BE2C (cell line): Measurements from ENCODE around the gene ENPP6.

Experiments
- DNase-seq: peaks from one replicate; pipeline ENCODE4 v3.0.0-alpha.2; 2020
- H3K27me3 ChIP-seq: fragments of 250-450 bp; sonication (Bioruptor Pico); 2 replicates; pipeline ENCODE4 v1.5.1; 2020; ENCODE audit warnings: mild to moderate bottlenecking
- H3K36me3 ChIP-seq: fragments of 250-450 bp; sonication (Bioruptor Pico); 2 replicates; pipeline ENCODE4 v1.5.1; 2020; ENCODE audit warnings: mild to moderate bottlenecking
- H3K4me1 ChIP-seq: fragments of 250-450 bp; sonication (Bioruptor Pico); 2 replicates; pipeline ENCODE4 v1.5.1; 2020
- H3K4me3 ChIP-seq: 2 replicates; pipeline ENCODE4 v1.5.1; 2011; ENCODE audit warnings: low read depth, low read length
- H3K9me3 ChIP-seq: fragments of 250-450 bp; sonication (Bioruptor Pico); 2 replicates; pipeline ENCODE4 v1.5.1; 2020
- CTCF ChIP-seq: IDR thresholded peaks from 2 replicates; pipeline ENCODE4 v1.5.1; 2012; ENCODE audit warnings: mild to moderate bottlenecking, low read depth, low read length

ENPP6 gene

GRCh38 chr4:184199780-184200179, 17.9 kb downstream of the ENPP6 start:
- Histone ChIP-seq H3K4me1 (no peaks in the 10 kb centered on the region), H3K36me3 (no peaks in the 10 kb centered on the region), H3K4me3 (no peak overlapping the region), H3K9me3 (no peaks in the 10 kb centered on the region), H3K27me3 (no peaks in the 10 kb centered on the region)
- no peak for DNase-seq
- no peak for TF ChIP-seq CTCF

- DNase-seq = no peak
- H3K4me3 ChIP-seq = no peak overlapping the region
- no peaks in the 10 kb centered on the region for H3K4me1 ChIP-seq
- H3K36me3 ChIP-seq = no peaks in the 10 kb centered on the region
- no peak for TF ChIP-seq CTCF
- H3K27me3 ChIP-seq = no peaks in the 10 kb centered on the region
- H3K9me3 ChIP-seq = no peaks in the 10 kb centered on the region
Observed at GRCh38 chr4:184198190-184198589, 19.5 kb downstream of the ENPP6 start.

- no peaks in the 10 kb centered on the region for H3K27me3 ChIP-seq
- H3K36me3 ChIP-seq = no peaks in the 10 kb centered on the region
- no peak overlapping the region for H3K4me3 ChIP-seq
- no peak for DNase-seq
- no peak for TF ChIP-seq CTCF
- H3K9me3 ChIP-seq = no peaks in the 10 kb centered on the region
- no peaks in the 10 kb centered on the region for H3K4me1 ChIP-seq
Observed at GRCh38 chr4:184197536-184198082, 20.1 kb downstream of the ENPP6 start.

GRCh38 chr4:184196730-184197385, 20.8 kb downstream of the ENPP6 start:
- H3K27me3 ChIP-seq = no peaks in the 10 kb centered on the region
- H3K36me3 ChIP-seq = no peaks in the 10 kb centered on the region
- TF ChIP-seq CTCF = no peak
- H3K9me3 ChIP-seq = no peaks in the 10 kb centered on the region
- DNase-seq = no peak
- H3K4me3 ChIP-seq = no peak overlapping the region
- H3K4me1 ChIP-seq = no peaks in the 10 kb centered on the region

- Histone ChIP-seq H3K36me3 (no peaks in the 10 kb centered on the region), H3K4me3 (no peak overlapping the region), H3K4me1 (no peaks in the 10 kb centered on the region), H3K9me3 (no peaks in the 10 kb centered on the region), H3K27me3 (no peaks in the 10 kb centered on the region)
- no peak for TF ChIP-seq CTCF
- DNase-seq = no peak
Observed at GRCh38 chr4:184193556-184194525, 23.8 kb downstream of the ENPP6 start.

- DNase-seq = no peak
- Histone ChIP-seq H3K4me3 (no peak overlapping the region), H3K9me3 (no peaks in the 10 kb centered on the region), H3K36me3 (no peaks in the 10 kb centered on the region), H3K4me1 (no peaks in the 10 kb centered on the region), H3K27me3 (no peaks in the 10 kb centered on the region)
- TF ChIP-seq CTCF = no peak
Observed at GRCh38 chr4:184192933-184193332, 24.7 kb downstream of the ENPP6 start.
